Tibial nerve (tissue), 3 donors: ENCODE results near the gene ADCK2.

Source experiments
- CTCF ChIP-seq, 5 experiments: fragments of 200-600 bp in 3 of 5; fragments of 450-650 bp in 2 of 5; sonication (generic) in 3 of 5; IDR thresholded peaks; one replicate each; pipeline ENCODE4 v1.5.1; 2016 to 2019; ENCODE audit warnings: antibody characterized with exemption in 5 of 5, mild to moderate bottlenecking in 3 of 5, moderate library complexity in 2 of 5
- POLR2A ChIP-seq, 2 donors: fragments of 450-650 bp; IDR thresholded peaks; one replicate each; pipeline ENCODE4 v1.6.1; 2017; ENCODE audit warnings: antibody characterized with exemption in 2 of 2, mild to moderate bottlenecking in 2 of 2, moderate library complexity in 2 of 2

- TF ChIP-seq CTCF (IDR thresholded peaks at IDR 0.05) (no peak), POLR2A (IDR thresholded peaks at IDR 0.05) (no peak)
Measured at GRCh38 chr7:140684066-140684950, 11.6 kb downstream of the ADCK2 start.
